ENCODE data around the gene AIFM2.

GRCh38 chr10:70166394-70166793 is 33.8 kb upstream of the AIFM2 start:
- TF ChIP-seq CTCF (IDR thresholded peaks at IDR 0.05) (no peak), POLR2A (IDR thresholded peaks at IDR 0.05) (no peak)

Measured in heart left ventricle (tissue), 13 donors.